Measurements from ENCODE around the gene BACH2. TPM values are rescaled to one million over a fixed set of nuclear protein-coding genes. Genes with fewer than 3 reads are reported as not detected.

The BACH2 gene
- total and polyA plus RNA-seq, 2 of the 8 experiments (the other 6 are each of a cell fraction or from before 2014, with no cell fraction given): 1.9 to 5.9 TPM

- no peak overlapping the region for H3K23ac ChIP-seq (ENCODE audit: insufficient read length)
- H3K79me1 ChIP-seq (ENCODE audit: low read depth, low read length): no peaks in the 10 kb centered on the region
- no peak overlapping the region for H3K4ac ChIP-seq (replicated peaks; ENCODE audit: insufficient read length, low read depth, low read length)
- H3K79me2 ChIP-seq (ENCODE audit: control insufficient read depth in 1 of 2, insufficient read depth in 2 of 2, low read length in 2 of 2): no peaks in the 10 kb centered on the region
- no peaks in the 10 kb centered on the region for H3K27me3 ChIP-seq (replicated peaks in 1 of 4; ENCODE audit: control insufficient read depth in 3 of 4, extremely low read depth in 1 of 4, insufficient read depth in 3 of 4, low read length in 3 of 4)
- H3K9ac ChIP-seq (replicated peaks in 1 of 4; ENCODE audit: extremely low read depth in 1 of 4, low read depth in 3 of 4, low read length in 3 of 4): no peak overlapping the region
- H2BK12ac ChIP-seq (ENCODE audit: low read depth, low read length): no peak overlapping the region
- no peak overlapping the region for H3K4me3 ChIP-seq (ENCODE audit: extremely low read depth in 1 of 4, insufficient read depth in 2 of 4, low read depth in 3 of 4, low read length in 4 of 4)
- H3K14ac ChIP-seq (ENCODE audit: insufficient read length): no peak overlapping the region
- H3K4me2 ChIP-seq (ENCODE audit: insufficient read depth in 1 of 2, low read depth in 2 of 2, low read length in 2 of 2): no peak overlapping the region
- TF ChIP-seq RXRA (IDR thresholded peaks at IDR 0.05; ENCODE audit: insufficient read depth, low read depth, low read length) (no peak), NANOG (IDR thresholded peaks at IDR 0.05; ENCODE audit: insufficient read depth, low read depth, low read length, poor library complexity, severe bottlenecking) (no peak), CHD2 (IDR thresholded peaks at IDR 0.05; ENCODE audit: low read length) (no peak), SP2 (IDR thresholded peaks at IDR 0.05; ENCODE audit: low read length) (no peak), BRCA1 (IDR thresholded peaks at IDR 0.05; ENCODE audit: low read depth, low read length) (no peak), SP4 (IDR thresholded peaks at IDR 0.05; ENCODE audit: low read length) (no peak), NRF1 (IDR thresholded peaks at IDR 0.05; ENCODE audit: low read depth, low read length) (no peak), KDM4A (IDR thresholded peaks at IDR 0.05; ENCODE audit: low read depth, low read length, severe bottlenecking) (no peak), ASH2L (IDR thresholded peaks at IDR 0.05; ENCODE audit: low read length) (no peak)
- H4K20me1 ChIP-seq (replicated peaks in 1 of 2; ENCODE audit: control insufficient read depth in 1 of 2, insufficient read depth in 2 of 2, low read length in 2 of 2): no peaks in the 10 kb centered on the region
- ChIA-PET POLR2A (ENCODE audit: partially characterized antibody) (no interaction called here), CTCF (ENCODE audit: partially characterized antibody) (no interaction called here)
- no peak overlapping the region for H3K56ac ChIP-seq (replicated peaks; ENCODE audit: insufficient read length, low read depth, low read length)
- DNase-seq (ENCODE audit: low read depth in 1 of 2, low spot score in 2 of 2): no peak
- no peaks in the 10 kb centered on the region for H3K23me2 ChIP-seq (ENCODE audit: low read depth, low read length)
- WGBS, 2 experiments (ENCODE audit: extremely low coverage in 1 of 2, insufficient coverage in 1 of 2, insufficient read length in 1 of 2, insufficient replicate concordance in 2 of 2, low coverage in 1 of 2, low lambda C conversion rate in 2 of 2, missing lambda C conversion rate in 1 of 2): 67% methylated on average over 1 of the region's 1 CpG; no CpG with 5 or more reads in 1 of the 2 experiments
- no peak overlapping the region for H4K8ac ChIP-seq (ENCODE audit: extremely low read depth, insufficient read depth, low read length)
- H3K27ac ChIP-seq (ENCODE audit: low read depth, low read length): no peak overlapping the region
- H2AFZ ChIP-seq (ENCODE audit: low read length): no peak overlapping the region
- no peak overlapping the region for H2BK20ac ChIP-seq (ENCODE audit: low read length)
- no peak overlapping the region for H2BK15ac ChIP-seq (ENCODE audit: low read length)
- no peaks in the 10 kb centered on the region for H3K36me3 ChIP-seq (ENCODE audit: control insufficient read depth in 2 of 4, insufficient read depth in 4 of 4, low read length in 3 of 4)
- no peak for FAIRE-seq
- H2BK5ac ChIP-seq (ENCODE audit: low read depth, low read length): no peak overlapping the region
- H4K5ac ChIP-seq (ENCODE audit: insufficient read length, low read depth, low read length): no peak overlapping the region
- no peak overlapping the region for H2BK120ac ChIP-seq (replicated peaks; ENCODE audit: low read depth, low read length)
- no peak overlapping the region for H4K91ac ChIP-seq (replicated peaks; ENCODE audit: insufficient read length, low read length)
- H3K4me1 ChIP-seq (replicated peaks in 1 of 4; ENCODE audit: control insufficient read depth in 3 of 4, insufficient read depth in 4 of 4, low read length in 3 of 4): no peaks in the 10 kb centered on the region
- no peak overlapping the region for H3K18ac ChIP-seq (ENCODE audit: extremely low read depth, low read length)
- no peak overlapping the region for H2AK5ac ChIP-seq (ENCODE audit: low read depth, low read length)
- no peaks in the 10 kb centered on the region for H3K9me3 ChIP-seq (ENCODE audit: insufficient read depth in 2 of 2, low read depth in 1 of 2, low read length in 1 of 2)
Observed at GRCh38 chr6:90015883-90016282, 280.8 kb downstream of the BACH2 start.
